ENCODE results near the gene LAMA3. TPM values are rescaled to one million over a fixed set of nuclear protein-coding genes. Genes with fewer than 3 reads are reported as not detected.
A peak's percentile ranks its signal among the peaks of the same experiment; 100 is the strongest.

Gene LAMA3
- polyA plus RNA-seq, 6 donors from 2014 or later = 0.07 to 0.45 TPM; not detected in 4

GRCh38 chr18:23924813-23925212 lies 235.6 kb downstream of the LAMA3 start:
- no peaks in the 10 kb centered on the region for H3K9me3 Mint-ChIP-seq
- DNase-seq (no peak), ATAC-seq (ENCODE audit: low read depth in 2 of 2) (no peak)

GRCh38 chr18:23926571-23926970 lies 237.3 kb downstream of the LAMA3 start:
- ATAC-seq (ENCODE audit: low read depth in 2 of 2) = no peak
- no peaks in the 10 kb centered on the region for H3K9me3 Mint-ChIP-seq
- H3K4me3 Mint-ChIP-seq = no peak overlapping the region
- no peak overlapping the region for H3K27ac Mint-ChIP-seq
- H3K4me1 Mint-ChIP-seq = peaks cover 0 to 6% (median 0%) of the 10 kb centered on the region in 3 donors
- peaks cover 0 to 8% of the 10 kb centered on the region in 2 donors for H3K36me3 Mint-ChIP-seq
- DNase-seq = no peak
- no peaks in the 10 kb centered on the region for H3K27me3 Mint-ChIP-seq

More at GRCh38 chr18:23924813-23925212, 235.6 kb downstream of the LAMA3 start:
- peaks cover 0 to 6% (median 0%) of the 10 kb centered on the region in 3 donors for H3K4me1 Mint-ChIP-seq
- H3K27ac Mint-ChIP-seq = no peak overlapping the region
- H3K4me3 Mint-ChIP-seq = no peak overlapping the region
- peaks cover 0 to 3% (median under 1%) of the 10 kb centered on the region in 3 donors for H3K27me3 Mint-ChIP-seq
- peaks cover 0 to 8% of the 10 kb centered on the region in 2 donors for H3K36me3 Mint-ChIP-seq

GRCh38 chr18:23927821-23928746 lies 238.8 kb downstream of the LAMA3 start:
- no peak overlapping the region for H3K27ac Mint-ChIP-seq
- no peaks in the 10 kb centered on the region for H3K27me3 Mint-ChIP-seq
- no peak overlapping the region for H3K4me3 Mint-ChIP-seq
- H3K36me3 Mint-ChIP-seq = peaks cover 0 to 4% of the 10 kb centered on the region in 2 donors
- no peak for ATAC-seq (ENCODE audit: low read depth in 2 of 2)
- H3K4me1 Mint-ChIP-seq = peaks cover 0 to under 1% (median 0%) of the 10 kb centered on the region in 3 donors
- no peak for DNase-seq
- no peaks in the 10 kb centered on the region for H3K9me3 Mint-ChIP-seq

GRCh38 chr18:23929362-23929930 lies 240.2 kb downstream of the LAMA3 start:
- no peak overlapping the region for H3K4me3 Mint-ChIP-seq
- peak overlapping the region in 1 of 6 donors; percentile 38 for H3K27ac Mint-ChIP-seq
- ATAC-seq (ENCODE audit: low read depth in 2 of 2) (no peak), DNase-seq (no peak)
- no peaks in the 10 kb centered on the region for H3K36me3 Mint-ChIP-seq
- no peaks in the 10 kb centered on the region for H3K9me3 Mint-ChIP-seq
- H3K4me1 Mint-ChIP-seq = peaks cover 5 to 7% (median 5%) of the 10 kb centered on the region in 3 donors
- no peaks in the 10 kb centered on the region for H3K27me3 Mint-ChIP-seq

- Mint-ChIP-seq H3K4me1 (peaks cover 10 to 12% (median 11%) of the 10 kb centered on the region in 3 donors), H3K9me3 (no peaks in the 10 kb centered on the region), H3K36me3 (no peaks in the 10 kb centered on the region), H3K27me3 (no peaks in the 10 kb centered on the region), H3K27ac (no peak overlapping the region), H3K4me3 (no peak overlapping the region)
- DNase-seq = no peak
- ATAC-seq (ENCODE audit: low read depth in 2 of 2) = no peak
Measured at GRCh38 chr18:23930002-23930401, 240.7 kb downstream of the LAMA3 start.

GRCh38 chr18:23932385-23933067 lies 243.3 kb downstream of the LAMA3 start:
- Mint-ChIP-seq H3K4me1 (peaks cover 16 to 24% (median 22%) of the 10 kb centered on the region in 3 donors), H3K4me3 (no peak overlapping the region), H3K27me3 (no peaks in the 10 kb centered on the region), H3K36me3 (no peaks in the 10 kb centered on the region), H3K9me3 (no peaks in the 10 kb centered on the region), H3K27ac (no peak overlapping the region)
- no peak for ATAC-seq (ENCODE audit: low read depth in 2 of 2)
- no peak for DNase-seq

- ATAC-seq (ENCODE audit: low read depth in 2 of 2) (no peak), DNase-seq (no peak)
- Mint-ChIP-seq H3K4me3 (no peak overlapping the region), H3K27me3 (no peaks in the 10 kb centered on the region), H3K9me3 (no peaks in the 10 kb centered on the region), H3K4me1 (peaks cover 22 to 32% (median 28%) of the 10 kb centered on the region in 3 donors), H3K27ac (peak overlapping the region in 2 of 6 donors; percentile 37 to 53), H3K36me3 (no peaks in the 10 kb centered on the region)
Measured at GRCh38 chr18:23933407-23933806, 244.2 kb downstream of the LAMA3 start.

GRCh38 chr18:23934252-23934651 lies 245.0 kb downstream of the LAMA3 start:
- ATAC-seq (ENCODE audit: low read depth in 2 of 2) (peak; percentile 76 to 85), DNase-seq (peak; percentile 8)
- no peak overlapping the region for H3K4me3 Mint-ChIP-seq
- H3K4me1 Mint-ChIP-seq = peaks cover 31 to 40% (median 36%) of the 10 kb centered on the region in 3 donors
- peak overlapping the region in 2 of 6 donors; percentile 74 to 76 for H3K27ac Mint-ChIP-seq
- H3K36me3 Mint-ChIP-seq = no peaks in the 10 kb centered on the region
- H3K27me3 Mint-ChIP-seq = no peaks in the 10 kb centered on the region
- H3K9me3 Mint-ChIP-seq = no peaks in the 10 kb centered on the region

- no peak for ATAC-seq (ENCODE audit: low read depth in 2 of 2)
- Mint-ChIP-seq H3K36me3 (no peaks in the 10 kb centered on the region), H3K4me1 (peaks cover 32 to 42% (median 36%) of the 10 kb centered on the region in 3 donors), H3K9me3 (no peaks in the 10 kb centered on the region), H3K27ac (no peak overlapping the region), H3K4me3 (peak overlapping the region in 1 of 8 donors; percentile 2), H3K27me3 (no peaks in the 10 kb centered on the region)
- DNase-seq = no peak
Measured at GRCh38 chr18:23934863-23935262, 245.6 kb downstream of the LAMA3 start.

GRCh38 chr18:23935804-23936203 lies 246.6 kb downstream of the LAMA3 start:
- no peaks in the 10 kb centered on the region for H3K9me3 Mint-ChIP-seq
- ATAC-seq (ENCODE audit: low read depth in 2 of 2) = no peak
- H3K4me3 Mint-ChIP-seq = no peak overlapping the region
- H3K4me1 Mint-ChIP-seq = peaks cover 32 to 42% (median 36%) of the 10 kb centered on the region in 3 donors
- no peaks in the 10 kb centered on the region for H3K36me3 Mint-ChIP-seq
- no peaks in the 10 kb centered on the region for H3K27me3 Mint-ChIP-seq
- DNase-seq = no peak
- peak overlapping the region in 1 of 6 donors; percentile 68 for H3K27ac Mint-ChIP-seq

GRCh38 chr18:23936381-23936958 lies 247.2 kb downstream of the LAMA3 start:
- no peak for DNase-seq
- Mint-ChIP-seq H3K4me1 (peaks cover 32 to 42% (median 36%) of the 10 kb centered on the region in 3 donors), H3K27ac (peak overlapping the region in 2 of 6 donors; percentile 44 to 73), H3K4me3 (no peak overlapping the region), H3K27me3 (no peaks in the 10 kb centered on the region), H3K36me3 (no peaks in the 10 kb centered on the region), H3K9me3 (no peaks in the 10 kb centered on the region)
- ATAC-seq (ENCODE audit: low read depth in 2 of 2) = no peak

- Mint-ChIP-seq H3K27ac (peak overlapping the region in 4 of 6 donors; percentile 35 to 87 (median 74)), H3K4me3 (peak overlapping the region in 2 of 8 donors; percentile 38 to 66), H3K27me3 (no peaks in the 10 kb centered on the region), H3K9me3 (no peaks in the 10 kb centered on the region), H3K4me1 (peaks cover 32 to 42% (median 36%) of the 10 kb centered on the region in 3 donors), H3K36me3 (no peaks in the 10 kb centered on the region)
- ATAC-seq (ENCODE audit: low read depth in 2 of 2) (no peak), DNase-seq (no peak)
Measured at GRCh38 chr18:23938043-23938756, 248.9 kb downstream of the LAMA3 start.
